NOMO-1 (cell line): Measurements from ENCODE around the gene PDE4D.
"Not testable (repeated sequence)": the region's sequence is repeated elsewhere in the genome, so short reads cannot be mapped to it uniquely, and the experiment has no call there.

ENCODE experiments used
- DNase-seq, 2 experiments: peaks; one replicate each; lab custom pipeline; 2025; ENCODE audit not compliant: unreplicated experiment in 2 of 2; lab: John Stamatoyannopoulos, UW

PDE4D gene

GRCh38 chr5:59069438-59070079 is 824.0 kb downstream of the PDE4D start:
- DNase-seq: no peak

GRCh38 chr5:59067956-59068656 is 825.4 kb downstream of the PDE4D start:
- no peak for DNase-seq

- DNase-seq: no peak
These were observed 827.0 kb downstream of the PDE4D start for GRCh38 chr5:59066367-59067163.

GRCh38 chr5:59065554-59065953 is 828.0 kb downstream of the PDE4D start:
- no peak for DNase-seq

GRCh38 chr5:59064293-59064692 is 829.2 kb downstream of the PDE4D start:
- no peak for DNase-seq

- no peak for DNase-seq
These were observed 830.4 kb downstream of the PDE4D start for GRCh38 chr5:59062986-59063683.

GRCh38 chr5:59061377-59061776 is 832.1 kb downstream of the PDE4D start:
- no peak for DNase-seq

GRCh38 chr5:59058969-59059687 is 834.4 kb downstream of the PDE4D start:
- DNase-seq: no peak

- no peak for DNase-seq
These were observed 835.3 kb downstream of the PDE4D start for GRCh38 chr5:59058237-59058636.

GRCh38 chr5:59056599-59056998 is 836.9 kb downstream of the PDE4D start:
- DNase-seq: not testable (repeated sequence)

GRCh38 chr5:59055745-59056448 is 837.6 kb downstream of the PDE4D start:
- no peak for DNase-seq

- no peak for DNase-seq
These were observed 838.5 kb downstream of the PDE4D start for GRCh38 chr5:59054963-59055528.

- no peak for DNase-seq
These were observed 841.6 kb downstream of the PDE4D start for GRCh38 chr5:59051951-59052350.

GRCh38 chr5:59049095-59049494 is 844.4 kb downstream of the PDE4D start:
- DNase-seq: no peak

- DNase-seq: no peak
These were observed 851.1 kb downstream of the PDE4D start for GRCh38 chr5:59042201-59043055.

GRCh38 chr5:59041355-59041754 is 852.2 kb downstream of the PDE4D start:
- DNase-seq: no peak

GRCh38 chr5:59040804-59041201 is 852.7 kb downstream of the PDE4D start:
- no peak for DNase-seq

GRCh38 chr5:59040024-59040803 is 853.3 kb downstream of the PDE4D start:
- peak; percentile 20 to 34 for DNase-seq
